Adipose tissue (tissue), 3 donors: ENCODE data around the gene PDE3A. TPM values are rescaled to one million over a fixed set of nuclear protein-coding genes. Genes with fewer than 3 reads are reported as not detected.

ENCODE experiments used
- H3K27ac ChIP-seq: one replicate; pipeline ENCODE4 v1.5.1; 2013; ENCODE audit warnings: low read depth, low read length
- WGBS, 3 donors: extraction: QIAGEN DNeasy Blood & Tissue Kit; methylation state at CpG; one replicate each; pipeline ENCODE4 v1.1.7; 2013; 5-methylcytosine and 5-hydroxymethylcytosine counted together
- polyA plus RNA-seq, 3 donors: library from polyadenylated mRNA; stranded (reverse); fragments of 200-250 nt; gene quantifications; one replicate each; pipeline ENCODE4 v1.2.3, GENCODE V29; 2013
- donor health status: healthy with polysubstance abuse.
- donor health status: Bipolar disorder and iron deficiency.
- donor health status: healthy.

Gene PDE3A
- polyA plus RNA-seq, 3 donors = 2.0 to 4.8 (median 3.5) TPM

GRCh38 chr12:20475542-20475941 lies 107.2 kb downstream of the PDE3A start:
- no peak overlapping the region for H3K27ac ChIP-seq
- 78 to 80% (median 79%) methylated on average over 5 of the region's 5 CpGs for WGBS, 3 donors

- 80 to 86% (median 86%) methylated on average over 2 of the region's 2 CpGs for WGBS, 3 donors
- no peak overlapping the region for H3K27ac ChIP-seq
Measured at GRCh38 chr12:20476551-20476950, 108.2 kb downstream of the PDE3A start.

GRCh38 chr12:20477255-20477654 lies 108.9 kb downstream of the PDE3A start:
- 81 to 85% (median 85%) methylated on average over 5 of the region's 5 CpGs for WGBS, 3 donors
- no peak overlapping the region for H3K27ac ChIP-seq

GRCh38 chr12:20477672-20478071 lies 109.3 kb downstream of the PDE3A start:
- WGBS, 3 donors = 76 to 82% (median 79%) methylated on average over 4 of the region's 4 CpGs
- H3K27ac ChIP-seq = no peak overlapping the region

GRCh38 chr12:20482491-20483054 lies 114.2 kb downstream of the PDE3A start:
- WGBS, 3 donors = 55 to 78% (median 65%) methylated on average over 2 of the region's 2 CpGs
- H3K27ac ChIP-seq = no peak overlapping the region

GRCh38 chr12:20483776-20484175 lies 115.4 kb downstream of the PDE3A start:
- no peak overlapping the region for H3K27ac ChIP-seq
- WGBS, 3 donors = 61 to 93% (median 91%) methylated on average over 1 of the region's 1 CpG

GRCh38 chr12:20486233-20486632 lies 117.9 kb downstream of the PDE3A start:
- no peak overlapping the region for H3K27ac ChIP-seq
- 93 to 99% (median 94%) methylated on average over 2 of the region's 2 CpGs for WGBS, 3 donors

- WGBS, 3 donors = 85 to 100% (median 91%) methylated on average over 2 of the region's 2 CpGs
- H3K27ac ChIP-seq = no peak overlapping the region
Measured at GRCh38 chr12:20487519-20487918, 119.2 kb downstream of the PDE3A start.

GRCh38 chr12:20489645-20490044 lies 121.3 kb downstream of the PDE3A start:
- no peak overlapping the region for H3K27ac ChIP-seq
- 54 to 69% (median 60%) methylated on average over 1 of the region's 1 CpG for WGBS, 3 donors

GRCh38 chr12:20490213-20490612 lies 121.9 kb downstream of the PDE3A start:
- H3K27ac ChIP-seq = no peak overlapping the region

- 75 to 79% (median 75%) methylated on average over 5 of the region's 5 CpGs for WGBS, 3 donors
- H3K27ac ChIP-seq = no peak overlapping the region
Measured at GRCh38 chr12:20491290-20491689, 123.0 kb downstream of the PDE3A start.

- 63 to 83% (median 65%) methylated on average over 4 of the region's 4 CpGs for WGBS, 3 donors
- no peak overlapping the region for H3K27ac ChIP-seq
Measured at GRCh38 chr12:20492251-20492760, 124.0 kb downstream of the PDE3A start.

- H3K27ac ChIP-seq = no peak overlapping the region
- WGBS, 3 donors = 56 to 91% (median 88%) methylated on average over 1 of the region's 1 CpG
Measured at GRCh38 chr12:20493934-20494333, 125.6 kb downstream of the PDE3A start.

- 76 to 83% (median 81%) methylated on average over 2 of the region's 2 CpGs for WGBS, 3 donors
- H3K27ac ChIP-seq = no peak overlapping the region
Measured at GRCh38 chr12:20494851-20495250, 126.5 kb downstream of the PDE3A start.

- H3K27ac ChIP-seq = no peak overlapping the region
Measured at GRCh38 chr12:20495997-20496396, 127.7 kb downstream of the PDE3A start.

GRCh38 chr12:20497707-20498106 lies 129.4 kb downstream of the PDE3A start:
- WGBS, 3 donors = 54 to 59% (median 58%) methylated on average over 3 of the region's 3 CpGs
- no peak overlapping the region for H3K27ac ChIP-seq

More at GRCh38 chr12:20495997-20496396, 127.7 kb downstream of the PDE3A start:
- 81 to 90% (median 88%) methylated on average over 1 of the region's 1 CpG for WGBS, 3 donors

GRCh38 chr12:20501958-20502357 lies 133.6 kb downstream of the PDE3A start:
- WGBS, 3 donors = 85 to 94% (median 92%) methylated on average over 2 of the region's 2 CpGs
- no peak overlapping the region for H3K27ac ChIP-seq

- 0 to 72% (median 62%) methylated on average over 1 of the region's 1 CpG for whole genome bisulfite sequencing, 3 donors
- no peak overlapping the region for H3K27ac ChIP-seq
Measured at GRCh38 chr12:20503858-20504257, 135.5 kb downstream of the PDE3A start.

- H3K27ac ChIP-seq = no peak overlapping the region
Measured at GRCh38 chr12:20505056-20505455, 136.7 kb downstream of the PDE3A start.

- WGBS, 3 donors = 80 to 85% (median 85%) methylated on average over 3 of the region's 3 CpGs
Measured at GRCh38 chr12:20507056-20507455, 138.7 kb downstream of the PDE3A start.

GRCh38 chr12:20507711-20508110 lies 139.4 kb downstream of the PDE3A start:
- no peak overlapping the region for H3K27ac ChIP-seq
- 66 to 68% (median 67%) methylated on average over 4 of the region's 4 CpGs for WGBS, 3 donors

More at GRCh38 chr12:20507056-20507455, 138.7 kb downstream of the PDE3A start:
- H3K27ac ChIP-seq = no peak overlapping the region
